Neuronal stem cell (in vitro differentiated cells): ENCODE data around the gene PLXNA1.

Experiments used
- DNase-seq: peaks from one replicate; pipeline ENCODE4 v3.0.0-alpha.2; 2013; ENCODE audit warnings: low spot score
- H2AFZ ChIP-seq: one replicate; pipeline ENCODE4 v1.6.1; 2013; ENCODE audit warnings: mild to moderate bottlenecking, low read length, inconsistent platforms
- H2AK5ac ChIP-seq: 2 replicates; pipeline ENCODE4 v1.6.1; 2013; ENCODE audit warnings: low read depth, mild to moderate bottlenecking, inconsistent platforms, low read length, moderate library complexity, mixed read lengths
- H2BK120ac ChIP-seq: 2 replicates; pipeline ENCODE4 v1.6.1; 2013; ENCODE audit warnings: low read depth, mild to moderate bottlenecking, inconsistent platforms, low read length, moderate library complexity, mixed read lengths
- H2BK12ac ChIP-seq: one replicate; pipeline ENCODE4 v1.6.1; 2013; ENCODE audit warnings: low read length, inconsistent platforms
- H2BK15ac ChIP-seq: 2 replicates; pipeline ENCODE4 v1.6.1; 2013; ENCODE audit warnings: mild to moderate bottlenecking, low read length, inconsistent platforms, mixed read lengths
- H2BK5ac ChIP-seq: one replicate; pipeline ENCODE4 v1.6.1; 2013; ENCODE audit warnings: inconsistent platforms, mild to moderate bottlenecking, low read length, moderate library complexity
- H3K14ac ChIP-seq: one replicate; pipeline ENCODE4 v1.6.1; 2013; ENCODE audit warnings: low read length, inconsistent platforms
- H3K18ac ChIP-seq: 2 replicates; pipeline ENCODE4 v1.6.1; 2013; ENCODE audit warnings: low read length, inconsistent platforms
- H3K23ac ChIP-seq: 2 replicates; pipeline ENCODE4 v1.6.1; 2013; ENCODE audit warnings: low read depth, mild to moderate bottlenecking, mixed read lengths, low read length, inconsistent platforms; ENCODE audit not compliant: poor library complexity
- H3K27ac ChIP-seq: replicated peaks from 3 replicates; pipeline ENCODE4 v1.5.1; 2013; ENCODE audit warnings: low read length, inconsistent platforms
- H3K27me3 ChIP-seq, 3 experiments: 2 replicates each; pipeline ENCODE4 v1.6.1; 2013; ENCODE audit warnings: low read length in 3 of 3, mild to moderate bottlenecking in 2 of 3, inconsistent platforms in 1 of 3, low read depth in 1 of 3, mixed read lengths in 1 of 3, moderate library complexity in 1 of 3; ENCODE audit not compliant: control insufficient read depth in 3 of 3, insufficient read depth in 3 of 3
- H3K36me3 ChIP-seq, 2 donors: replicated peaks in 1 of 2; 2 replicates each; pipeline ENCODE4 v1.6.1; 2013; ENCODE audit warnings: low read length in 2 of 2; ENCODE audit not compliant: control insufficient read depth in 2 of 2, insufficient read depth in 2 of 2
- H3K4ac ChIP-seq: 2 replicates; pipeline ENCODE4 v1.6.1; 2013; ENCODE audit warnings: inconsistent platforms, mild to moderate bottlenecking, low read length, moderate library complexity
- H3K4me1 ChIP-seq, 2 donors: 1 replicate in 1 of 2; 2 replicates in 1 of 2; pipeline ENCODE4 v1.6.1; 2013; ENCODE audit warnings: low read length in 2 of 2, low read depth in 1 of 2; ENCODE audit not compliant: control insufficient read depth in 2 of 2, insufficient read depth in 1 of 2
- H3K4me2 ChIP-seq: one replicate; pipeline ENCODE4 v1.6.1; 2013; ENCODE audit warnings: mild to moderate bottlenecking, low read length, inconsistent platforms; ENCODE audit not compliant: insufficient read depth, poor library complexity, severe bottlenecking
- H3K4me3 ChIP-seq, 2 donors: 2 replicates each; pipeline ENCODE4 v1.5.1; 2013; ENCODE audit warnings: low read length in 2 of 2, mild to moderate bottlenecking in 2 of 2, inconsistent platforms in 1 of 2, moderate library complexity in 1 of 2
- H3K79me1 ChIP-seq: one replicate; pipeline ENCODE4 v1.6.1; 2013; ENCODE audit warnings: low read depth, mild to moderate bottlenecking, inconsistent platforms, low read length, moderate library complexity
- H3K9ac ChIP-seq: one replicate; pipeline ENCODE4 v1.6.1; 2013; ENCODE audit warnings: mild to moderate bottlenecking, low read depth, low read length, inconsistent platforms; ENCODE audit not compliant: poor library complexity
- H3K9me3 ChIP-seq, 2 donors: replicated peaks in 1 of 2; 2 replicates each; pipeline versions ENCODE3 to v1.6.1; 2013; ENCODE audit warnings: low read length in 2 of 2, mild to moderate bottlenecking in 2 of 2, inconsistent platforms in 1 of 2, low read depth in 1 of 2, mixed read lengths in 1 of 2, moderate library complexity in 1 of 2; ENCODE audit not compliant: control insufficient read depth in 2 of 2, insufficient read depth in 1 of 2
- H4K8ac ChIP-seq: one replicate; pipeline ENCODE4 v1.6.1; 2013; ENCODE audit warnings: low read depth, mild to moderate bottlenecking, inconsistent platforms, low read length, moderate library complexity
- H4K91ac ChIP-seq: one replicate; pipeline ENCODE4 v1.6.1; 2013; ENCODE audit warnings: low read length, low read depth, mild to moderate bottlenecking, inconsistent platforms; ENCODE audit not compliant: poor library complexity
- WGBS, 2 donors: extraction: QIAGEN DNeasy Blood & Tissue Kit; methylation state at CpG; one replicate each; pipeline ENCODE4 v1.1.7; 2013; ENCODE audit warnings: missing lambda C conversion rate in 2 of 2, mixed read lengths in 1 of 2; ENCODE audit not compliant: insufficient read length in 2 of 2, insufficient replicate concordance in 1 of 2; ENCODE audit errors: extremely low coverage in 2 of 2; 5-methylcytosine and 5-hydroxymethylcytosine counted together

Gene PLXNA1

DNA sequence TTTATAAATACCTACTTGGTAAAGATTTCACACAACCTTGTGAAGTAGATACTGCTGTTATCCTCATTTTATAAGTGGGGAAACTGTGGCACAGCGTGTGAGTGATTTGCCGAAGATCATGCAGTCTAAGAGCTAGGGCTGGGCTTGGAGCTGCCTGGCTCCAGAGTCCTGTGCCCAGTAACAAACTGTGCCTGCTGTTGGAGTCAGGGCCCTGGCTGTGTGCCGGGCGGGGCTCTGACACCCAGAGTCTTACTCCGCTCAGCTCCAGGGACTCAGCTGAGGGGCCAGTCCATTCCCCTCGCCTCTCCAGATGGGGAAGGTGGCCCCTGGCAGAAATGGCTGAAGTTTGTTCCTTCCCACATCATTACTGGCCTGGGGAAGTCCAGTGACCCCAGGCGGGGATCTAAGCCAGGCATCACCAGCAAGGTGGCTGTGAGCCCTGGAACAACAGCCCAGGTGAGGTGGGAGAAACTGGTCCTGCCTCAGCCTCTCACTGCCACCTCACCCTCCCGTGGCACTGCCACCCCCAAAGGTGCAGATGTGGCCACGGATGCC lies 17.3 kb upstream of the PLXNA1 start:
- Histone ChIP-seq H3K27me3 (no peaks in the 10 kb centered on the region), H3K79me1 (no peaks in the 10 kb centered on the region), H3K27ac (no peak overlapping the region), H3K14ac (no peak overlapping the region), H3K4me1 (peaks cover 16 to 17% of the 10 kb centered on the region in 2 donors), H3K9me3 (peaks cover 0 to 2% of the 10 kb centered on the region in 2 donors), H3K9ac (peak overlapping the region; percentile 64), H3K4ac (no peak overlapping the region), H3K23ac (no peak overlapping the region), H2BK12ac (no peak overlapping the region), H3K4me2 (no peak overlapping the region), H2BK5ac (no peak overlapping the region), H4K91ac (no peak overlapping the region), H2BK15ac (no peak overlapping the region), H3K18ac (peak overlapping the region; percentile 48), H4K8ac (no peak overlapping the region), H2AK5ac (no peak overlapping the region), H3K4me3 (no peak overlapping the region), H2BK120ac (no peak overlapping the region), H3K36me3 (no peaks in the 10 kb centered on the region), H2AFZ (no peak overlapping the region)
- no peak for DNase-seq
- no CpG with 5 or more reads among the region's 9 CpGs for WGBS, 2 donors

DNA sequence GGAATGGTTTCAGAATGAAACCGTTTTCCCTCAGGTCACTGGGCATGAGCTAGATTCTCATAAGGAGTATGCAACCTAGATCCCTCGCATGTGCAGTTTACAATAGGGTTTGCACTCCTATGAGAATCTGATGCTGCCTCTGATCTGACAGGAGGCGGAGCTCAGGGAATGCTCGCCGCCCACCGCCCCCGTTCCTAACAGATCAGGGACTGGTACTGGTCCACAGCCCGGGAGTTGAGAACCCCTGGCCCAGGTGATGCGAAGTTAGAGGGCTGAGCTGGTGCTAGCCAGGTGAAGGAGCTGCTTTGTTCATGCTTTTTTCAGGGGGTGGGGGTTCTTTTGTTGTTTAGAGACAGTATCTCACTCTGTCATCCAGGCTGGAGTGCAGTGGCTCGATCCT lies 15.5 kb upstream of the PLXNA1 start:
- Histone ChIP-seq H3K36me3 (no peaks in the 10 kb centered on the region), H3K9me3 (peaks cover 0 to 2% of the 10 kb centered on the region in 2 donors), H3K18ac (no peak overlapping the region), H3K4me2 (no peak overlapping the region), H4K91ac (no peak overlapping the region), H2AK5ac (no peak overlapping the region), H3K27ac (no peak overlapping the region), H2BK15ac (no peak overlapping the region), H3K79me1 (no peaks in the 10 kb centered on the region), H3K4me3 (no peak overlapping the region), H3K9ac (no peak overlapping the region), H2AFZ (no peak overlapping the region), H3K4me1 (peaks cover 20 to 31% of the 10 kb centered on the region in 2 donors), H3K4ac (no peak overlapping the region), H4K8ac (no peak overlapping the region), H2BK120ac (no peak overlapping the region), H3K27me3 (no peaks in the 10 kb centered on the region), H3K23ac (no peak overlapping the region), H3K14ac (no peak overlapping the region), H2BK5ac (no peak overlapping the region), H2BK12ac (no peak overlapping the region)
- DNase-seq, result no peak
- WGBS, 2 donors, result no CpG with 5 or more reads among the region's 10 CpGs

DNA sequence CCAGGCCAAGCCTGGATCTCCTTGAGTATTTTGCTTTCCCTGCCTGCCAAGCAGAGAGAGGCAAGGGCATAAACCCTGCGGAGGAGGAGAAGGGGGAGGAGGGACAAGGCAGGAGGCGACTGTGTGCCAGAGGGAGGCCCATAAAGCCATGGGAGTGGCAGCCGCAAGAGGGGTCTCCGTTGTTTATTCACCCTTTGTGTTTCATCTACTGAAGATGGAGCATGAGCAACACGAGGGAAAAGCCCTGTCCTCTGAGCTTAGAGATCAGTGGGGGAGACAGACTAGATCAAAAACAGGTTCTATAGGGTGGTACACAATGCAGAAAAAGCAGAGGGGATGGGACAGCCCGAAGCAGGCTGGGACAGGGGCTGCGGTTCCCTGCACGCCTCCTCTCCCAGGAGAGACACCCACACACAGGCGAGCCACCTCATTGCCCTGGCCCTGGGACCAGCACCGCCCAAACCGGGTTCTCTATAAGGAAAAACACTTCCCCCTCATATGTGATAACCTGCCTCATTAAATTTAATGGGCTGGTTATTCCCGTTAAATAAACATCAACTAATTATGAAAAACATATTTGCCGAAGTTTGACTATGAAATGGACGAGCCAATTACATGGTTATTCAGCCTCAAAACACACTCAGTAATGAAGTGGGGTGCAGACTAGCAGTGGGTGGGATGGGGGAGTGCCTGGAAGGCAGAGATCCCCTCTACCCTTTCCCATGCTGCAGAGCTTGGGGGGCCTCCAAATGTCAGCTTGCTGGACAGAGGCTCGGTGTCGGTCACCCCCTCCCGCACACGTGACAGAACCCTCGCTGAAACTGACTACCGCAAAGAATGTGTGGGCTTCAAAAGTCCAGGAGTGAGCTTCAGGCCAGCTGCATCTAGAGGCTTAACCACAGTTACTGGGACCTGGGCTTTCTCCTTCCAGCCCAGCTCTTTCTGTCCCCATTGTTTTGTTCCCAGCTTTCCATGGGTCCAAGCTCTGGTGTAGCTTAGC lies 14.2 kb upstream of the PLXNA1 start:
- Histone ChIP-seq H2AFZ (peak overlapping the region; percentile 19), H2BK5ac (peak overlapping the region; percentile 31), H3K27me3 (no peaks in the 10 kb centered on the region), H3K4me3 (no peak overlapping the region), H2AK5ac (no peak overlapping the region), H4K8ac (no peak overlapping the region), H2BK120ac (no peak overlapping the region), H3K4me1 (peaks cover 21 to 39% of the 10 kb centered on the region in 2 donors), H3K23ac (no peak overlapping the region), H3K14ac (no peak overlapping the region), H4K91ac (no peak overlapping the region), H3K4me2 (no peak overlapping the region), H3K4ac (no peak overlapping the region), H2BK15ac (peak overlapping the region; percentile 51), H3K18ac (peak overlapping the region; percentile 36), H3K79me1 (no peaks in the 10 kb centered on the region), H3K36me3 (no peaks in the 10 kb centered on the region), H3K9me3 (peaks cover 2 to 3% of the 10 kb centered on the region in 2 donors), H3K27ac (no peak overlapping the region), H2BK12ac (no peak overlapping the region), H3K9ac (no peak overlapping the region)
- DNase-seq, result no peak
- no CpG with 5 or more reads among the region's 20 CpGs for WGBS, 2 donors

DNA sequence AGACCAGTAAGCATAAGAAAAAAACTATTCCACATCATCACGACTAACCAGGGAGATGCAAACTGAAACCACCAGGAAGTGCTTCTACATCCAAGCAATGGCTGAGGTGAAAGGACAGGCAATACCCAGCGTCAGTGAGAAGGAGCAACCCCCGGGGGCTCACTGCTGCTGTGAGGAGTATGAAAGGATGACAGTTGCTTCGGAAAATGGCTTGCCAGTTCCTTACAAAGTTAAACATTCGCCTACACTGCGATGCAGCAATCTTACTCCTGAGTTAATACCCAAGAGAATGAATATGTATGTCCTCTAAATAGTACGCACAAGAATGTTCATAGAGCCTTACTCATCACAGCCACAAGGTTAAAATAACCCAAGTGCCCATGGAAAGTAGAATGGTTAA lies 13.3 kb upstream of the PLXNA1 start:
- no peak overlapping the region for H3K14ac ChIP-seq
- H4K91ac ChIP-seq, result no peak overlapping the region
- no peak overlapping the region for H2AFZ ChIP-seq
- no peak overlapping the region for H2BK12ac ChIP-seq
- WGBS, 2 donors, result no CpG with 5 or more reads among the region's 7 CpGs
- H2AK5ac ChIP-seq, result no peak overlapping the region
- no peak overlapping the region for H2BK5ac ChIP-seq
- no peak overlapping the region for H3K4me2 ChIP-seq
- no peak overlapping the region for H3K18ac ChIP-seq
- H3K27ac ChIP-seq, result no peak overlapping the region
- H2BK15ac ChIP-seq, result no peak overlapping the region
- H3K23ac ChIP-seq, result no peak overlapping the region
- DNase-seq, result no peak
- H3K4me3 ChIP-seq, result no peak overlapping the region
- H3K79me1 ChIP-seq, result no peaks in the 10 kb centered on the region
- H3K9ac ChIP-seq, result no peak overlapping the region
- H3K36me3 ChIP-seq, result no peaks in the 10 kb centered on the region
- H4K8ac ChIP-seq, result no peak overlapping the region
- H3K9me3 ChIP-seq, result peaks cover 2 to 7% of the 10 kb centered on the region in 2 donors
- no peak overlapping the region for H3K4ac ChIP-seq
- H3K4me1 ChIP-seq, result peaks cover 21 to 39% of the 10 kb centered on the region in 2 donors
- H2BK120ac ChIP-seq, result no peak overlapping the region
- H3K27me3 ChIP-seq, result no peaks in the 10 kb centered on the region
